HepG2 (cell line): ENCODE data around the gene HSCB. TPM values are rescaled to one million over a fixed set of nuclear protein-coding genes. Genes with fewer than 3 reads are reported as not detected.

Experiments used
- CBFB ChIP-seq: sonication (generic); formaldehyde crosslinking; IDR thresholded peaks from 2 replicates; pipeline ENCODE4 v1.4.0; 2020; ENCODE audit warnings: missing genetic modification reagents
- ETV6 ChIP-seq: sonication (generic); formaldehyde crosslinking; conservative IDR thresholded peaks from 2 replicates; pipeline ENCODE4 v1.4.0; 2020; ENCODE audit warnings: missing genetic modification reagents
- KMT2B ChIP-seq: IDR thresholded peaks from 2 replicates; pipeline ENCODE4 v1.6.1; 2016; ENCODE audit warnings: missing genetic modification reagents, missing compliant biosample characterization
- MYC ChIP-seq: sonication (generic); formaldehyde crosslinking; IDR thresholded peaks from 2 replicates; pipeline ENCODE4 v1.9.0; 2021; ENCODE audit warnings: missing genetic modification reagents, borderline replicate concordance
- NCOA2 ChIP-seq: sonication (generic); formaldehyde crosslinking; IDR thresholded peaks from 2 replicates; pipeline ENCODE4 v1.8.0; 2022; ENCODE audit warnings: inconsistent platforms
- PRDM15 ChIP-seq: sonication (generic); formaldehyde crosslinking; IDR thresholded peaks from 2 replicates; pipeline ENCODE4 v1.4.0; 2020; ENCODE audit warnings: missing genetic modification reagents
- PREB ChIP-seq: sonication (generic); formaldehyde crosslinking; IDR thresholded peaks from 2 replicates; pipeline ENCODE4 v1.4.0; 2020; ENCODE audit warnings: missing genetic modification reagents
- PTBP1 ChIP-seq: fragments of 200-400 bp; formaldehyde crosslinking; IDR thresholded peaks from 2 replicates; pipeline ENCODE4 v1.6.1; 2018; ENCODE audit warnings: low read length, low read depth; ENCODE audit not compliant: poor library complexity, severe bottlenecking
- RFX3 ChIP-seq: IDR thresholded peaks from 2 replicates; pipeline ENCODE4 v1.6.1; 2016; ENCODE audit warnings: missing biosample characterization, missing genetic modification reagents
- TEAD2 ChIP-seq: sonication (generic); formaldehyde crosslinking; IDR thresholded peaks from 2 replicates; pipeline ENCODE4 v1.9.0; 2021; ENCODE audit warnings: missing genetic modification reagents
- ZFX ChIP-seq: sonication (generic); formaldehyde crosslinking; IDR thresholded peaks from 2 replicates; pipeline ENCODE4 v1.4.0; 2020; ENCODE audit warnings: mild to moderate bottlenecking, low read depth, missing genetic modification reagents, moderate library complexity
- ZHX2 ChIP-seq, 2 experiments: sonication (generic) in 1 of 2; formaldehyde crosslinking in 1 of 2; IDR thresholded peaks; 2 replicates each; pipeline versions ENCODE4 v1.6.1 to v1.9.0; 2014 to 2022; ENCODE audit warnings: antibody characterized with exemption in 1 of 2, borderline replicate concordance in 1 of 2, inconsistent platforms in 1 of 2, low read depth in 1 of 2, missing genetic modification reagents in 1 of 2
- ZMAT3 ChIP-seq: sonication (generic); formaldehyde crosslinking; conservative IDR thresholded peaks from 2 replicates; pipeline ENCODE4 v1.7.0; 2021; ENCODE audit warnings: missing genetic modification reagents
- ZNF781 ChIP-seq: sonication (generic); formaldehyde crosslinking; IDR thresholded peaks from 2 replicates; pipeline ENCODE4 v1.5.1; 2020; ENCODE audit warnings: borderline replicate concordance, mild to moderate bottlenecking, missing genetic modification reagents; ENCODE audit errors: not compliant biosample characterization
- ZUFSP ChIP-seq: sonication (generic); formaldehyde crosslinking; IDR thresholded peaks from 2 replicates; pipeline ENCODE4 v1.9.0; 2021; ENCODE audit warnings: missing genetic modification reagents, mild to moderate bottlenecking, borderline replicate concordance
- polyA plus RNA-seq, 8 experiments: library from polyadenylated mRNA; depleted of rRNA in 3 of 8; stranded (reverse) in 7 of 8; unstranded in 1 of 8; fragments of >200 nt; fragmentation: Illumina TruSeq in 4 of 8; extraction: Trizol in 4 of 8; gene quantifications; 2 replicates each; pipeline versions ENCODE4 v1.2.1 to v1.2.3, GENCODE V29; 2011 to 2016; ENCODE audit warnings: low read depth in 4 of 8, missing spikeins in 1 of 8, mixed read lengths in 1 of 8; ENCODE audit not compliant: insufficient read depth in 1 of 8
- total RNA-seq, 5 experiments: library from RNA; depleted of rRNA; stranded (reverse); fragments of >200 nt; fragmentation: Illumina TruSeq; extraction: Trizol; gene quantifications; 2 replicates each; pipeline ENCODE4 v1.2.3, GENCODE V29; 2016; ENCODE audit warnings: low read depth in 1 of 5

The HSCB gene
- total and polyA plus RNA-seq, 2 of the 13 experiments (the other 11 are each of a cell fraction or from before 2014, with no cell fraction given) = 15.4 to 20.9 TPM

- peak; percentile 80 for TF ChIP-seq ZHX2 (IDR thresholded peaks at IDR 0.05; ENCODE audit: low read depth)
- TF ChIP-seq ZHX2 (CRISPR knock-in tag; IDR thresholded peaks at IDR 0.05; ENCODE audit: borderline replicate concordance) = peak; percentile 63; the same call in 1 of the 2 replicates
- no peak for TF ChIP-seq TEAD2
- peak; percentile 89 for TF ChIP-seq KMT2B (CRISPR knock-in tag)
- TF ChIP-seq NCOA2 = 0 out of 2 replicates have a peak, but pooled peaks have one; percentile 39
- peak; percentile 52; the same call in 1 of the 2 replicates for TF ChIP-seq MYC (CRISPR knock-in tag)
- TF ChIP-seq ZNF781 (CRISPR knock-in tag) = peak; percentile 43
- TF ChIP-seq PREB = no peak
- no peak; the same call in 1 of the 2 replicates for TF ChIP-seq PRDM15 (CRISPR knock-in tag)
- TF ChIP-seq ZFX = peak; percentile 95
- TF ChIP-seq CBFB (CRISPR knock-in tag) = peak; percentile 49
- TF ChIP-seq ZMAT3 (CRISPR knock-in tag) = peak; percentile 83
- TF ChIP-seq PTBP1 = no peak
- TF ChIP-seq RFX3 (CRISPR knock-in tag) = no peak
- TF ChIP-seq ZUFSP (CRISPR knock-in tag) = no peak
- TF ChIP-seq ETV6 (CRISPR knock-in tag) = 0 out of 2 replicates have a peak, but pooled peaks have one; percentile 43
Observed at GRCh38 chr22:28772633-28773460, 31.0 kb downstream of the HSCB start, which contains the start of gene CCDC117 (continued).
